ENCODE results near the gene HIBCH.
"Not testable (repeated sequence)": the region's sequence is repeated elsewhere in the genome, so short reads cannot be mapped to it uniquely, and the experiment has no call there.

HIBCH gene

DNA sequence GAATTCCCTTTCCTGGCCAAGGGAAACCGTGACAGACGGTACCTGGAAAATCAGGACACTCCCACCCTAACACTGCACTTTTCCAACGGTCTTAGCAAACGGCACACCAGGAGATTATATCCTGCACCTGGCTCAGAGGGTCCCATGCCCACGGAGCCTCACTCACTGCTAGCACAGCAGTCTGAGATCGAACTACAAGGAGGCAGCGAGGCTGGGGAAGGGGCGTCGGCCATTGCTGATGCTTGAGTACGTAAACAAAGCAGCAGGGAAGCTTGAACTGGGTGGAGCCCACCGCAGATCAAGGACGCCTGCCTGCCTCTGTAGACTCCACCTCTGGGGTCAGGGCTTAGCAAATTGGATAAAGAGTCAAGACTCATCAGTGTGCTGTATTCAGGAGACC, 95.6 kb downstream of the HIBCH start:
- not testable (repeated sequence) for DNase-seq

DNA sequence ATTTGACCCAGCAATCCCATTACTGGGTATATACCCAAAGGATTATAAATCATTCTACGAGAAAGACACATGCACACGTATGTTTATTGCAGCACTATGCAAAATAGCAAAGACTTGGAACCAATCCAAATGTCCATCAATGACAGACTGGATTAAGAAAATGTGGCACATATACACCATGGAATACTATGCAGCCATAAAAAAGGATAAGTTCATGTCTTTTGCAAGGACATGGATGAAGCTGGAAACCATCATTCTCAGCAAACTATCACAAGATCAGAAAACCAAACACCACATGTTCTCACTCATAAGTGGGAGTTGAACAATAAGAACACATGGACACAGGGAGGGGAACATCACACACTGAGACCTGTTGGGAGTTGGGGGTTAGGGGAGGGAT, 96.9 kb downstream of the HIBCH start:
- not testable (repeated sequence) for DNase-seq

DNA sequence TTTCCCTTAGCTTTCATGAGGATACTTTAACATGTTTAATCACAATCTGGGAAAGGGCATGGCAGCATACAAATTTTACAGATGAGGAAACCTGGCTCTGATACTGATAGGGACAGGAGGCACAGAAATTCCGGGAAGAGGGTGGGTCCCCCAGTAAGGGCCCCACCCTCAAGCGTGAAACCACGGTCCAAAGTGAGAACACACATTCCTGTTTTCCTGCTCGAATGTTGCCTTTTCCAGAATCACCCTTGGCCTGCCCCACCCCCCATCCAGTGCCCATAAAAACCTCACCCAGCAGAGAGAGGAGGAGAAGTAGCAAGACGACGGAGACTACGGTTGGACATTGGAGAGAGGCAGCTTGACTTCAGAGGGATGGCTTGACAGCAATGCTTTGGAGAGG, 98.2 kb downstream of the HIBCH start:
- no peak for DNase-seq

DNA sequence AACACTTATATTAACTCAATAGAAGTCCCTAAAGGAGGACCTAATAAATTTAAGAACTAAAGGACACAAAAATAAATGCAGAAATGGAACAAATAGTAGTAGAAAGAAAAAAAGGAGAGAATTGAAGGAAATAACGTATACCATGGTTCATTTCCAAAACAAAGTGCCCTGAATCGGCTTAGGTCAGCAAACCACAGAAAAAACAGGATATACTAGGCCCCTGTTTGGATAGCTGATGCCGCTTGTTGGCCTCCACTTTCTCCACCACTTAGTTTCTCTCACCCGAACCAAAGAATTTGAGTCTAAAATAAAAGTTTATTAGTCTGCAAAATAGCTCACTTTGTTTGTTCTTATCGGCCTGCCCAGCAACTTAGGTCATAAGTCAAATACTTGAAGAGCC, 100.4 kb downstream of the HIBCH start:
- no peak for DNase-seq

DNA sequence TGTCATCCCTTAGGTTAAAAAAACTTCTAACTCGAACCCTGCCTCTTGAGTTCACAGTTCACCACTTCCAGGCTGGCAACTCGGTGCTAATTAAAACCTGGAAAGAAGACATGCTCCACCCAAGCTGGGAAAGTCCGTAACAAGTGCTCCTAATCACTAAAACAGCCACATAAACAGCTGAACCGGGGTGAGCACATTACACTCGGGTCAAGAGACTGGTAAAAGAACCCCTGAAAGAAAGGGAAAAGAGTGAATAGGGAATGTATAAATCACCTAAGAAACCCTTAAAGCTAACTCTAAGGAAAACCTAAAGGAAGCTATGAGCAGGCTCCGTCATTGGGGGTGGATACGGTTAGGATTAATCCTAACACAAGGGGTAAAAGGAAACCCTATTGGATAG, 102.0 kb downstream of the HIBCH start:
- DNase-seq, result no peak

DNA sequence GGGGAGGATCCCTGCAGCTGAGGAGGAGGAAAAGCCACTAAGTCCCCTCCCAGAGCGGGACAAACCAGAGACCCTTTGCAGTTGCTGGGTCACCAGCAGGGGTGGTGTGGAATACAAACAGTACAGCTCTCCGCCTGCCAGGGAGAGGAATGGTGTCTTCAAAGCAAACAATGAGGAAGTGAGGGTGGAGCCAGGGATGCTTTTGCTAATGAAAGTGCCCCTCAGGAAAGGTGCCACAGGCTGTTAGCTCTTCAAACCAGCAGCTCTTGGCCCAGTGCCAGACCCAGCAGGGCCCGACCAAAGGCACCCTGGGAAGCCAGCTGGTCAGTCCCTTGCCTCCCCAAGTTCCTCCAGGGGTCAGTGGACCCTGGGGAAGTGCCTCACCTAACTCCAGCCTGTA, 102.8 kb downstream of the HIBCH start:
- no peak for DNase-seq

DNA sequence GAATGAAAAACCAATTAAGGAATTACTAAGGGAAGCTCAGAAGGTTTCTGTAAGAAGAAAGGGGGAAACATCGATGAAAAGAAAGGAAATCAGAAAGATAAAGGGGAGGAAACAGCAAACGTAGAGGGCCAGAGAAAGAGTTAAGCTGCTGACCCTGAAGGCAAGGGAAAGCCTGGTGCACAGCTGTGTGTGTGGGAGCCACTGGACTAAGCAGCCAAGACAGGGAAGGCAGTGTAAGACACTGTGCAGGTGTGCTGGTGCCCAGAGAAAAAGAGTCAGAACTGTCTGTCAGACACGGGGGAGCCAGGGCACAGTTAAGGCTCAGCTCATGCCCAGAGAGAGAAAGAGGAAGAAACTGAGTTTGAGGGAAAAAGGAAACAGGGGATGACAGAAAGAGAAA, 104.0 kb downstream of the HIBCH start:
- no peak for DNase-seq

DNA sequence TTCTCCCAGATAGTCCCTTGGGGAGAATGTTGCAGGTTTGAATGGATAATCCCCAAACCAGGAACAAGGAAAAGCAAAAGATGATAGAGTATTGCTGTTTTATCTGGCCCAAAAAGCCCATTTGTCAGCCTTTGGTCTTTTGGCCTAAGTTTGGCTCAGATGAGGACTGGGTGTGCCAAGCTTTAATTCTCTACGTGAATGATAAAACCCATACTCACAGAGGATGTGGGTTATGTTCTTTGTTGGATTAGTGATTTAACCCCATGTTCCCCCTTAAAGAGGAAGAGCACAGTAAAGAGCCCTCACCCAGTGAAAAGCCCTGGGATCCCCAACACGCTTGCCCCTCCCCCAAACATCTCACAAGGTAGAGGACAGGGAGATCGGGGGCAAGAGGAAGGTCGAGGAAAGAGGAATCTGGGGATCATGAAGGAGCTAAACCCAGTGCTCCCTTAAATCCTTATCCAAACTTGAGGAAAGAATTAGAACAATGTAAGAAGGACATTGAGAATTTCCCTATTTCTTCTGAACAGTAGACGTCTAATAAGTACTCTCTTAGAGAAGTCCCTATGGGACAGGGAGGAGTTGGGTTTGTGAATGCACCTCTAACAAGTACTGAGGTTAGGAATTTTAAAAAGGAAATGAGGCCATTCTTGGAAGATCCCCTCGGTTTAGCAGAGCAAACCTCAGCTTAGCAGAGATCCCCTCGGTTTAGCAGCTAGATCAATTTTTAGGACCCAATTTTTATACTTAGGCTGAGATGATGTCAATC, 105.0 kb downstream of the HIBCH start:
- DNase-seq, result no peak

DNA sequence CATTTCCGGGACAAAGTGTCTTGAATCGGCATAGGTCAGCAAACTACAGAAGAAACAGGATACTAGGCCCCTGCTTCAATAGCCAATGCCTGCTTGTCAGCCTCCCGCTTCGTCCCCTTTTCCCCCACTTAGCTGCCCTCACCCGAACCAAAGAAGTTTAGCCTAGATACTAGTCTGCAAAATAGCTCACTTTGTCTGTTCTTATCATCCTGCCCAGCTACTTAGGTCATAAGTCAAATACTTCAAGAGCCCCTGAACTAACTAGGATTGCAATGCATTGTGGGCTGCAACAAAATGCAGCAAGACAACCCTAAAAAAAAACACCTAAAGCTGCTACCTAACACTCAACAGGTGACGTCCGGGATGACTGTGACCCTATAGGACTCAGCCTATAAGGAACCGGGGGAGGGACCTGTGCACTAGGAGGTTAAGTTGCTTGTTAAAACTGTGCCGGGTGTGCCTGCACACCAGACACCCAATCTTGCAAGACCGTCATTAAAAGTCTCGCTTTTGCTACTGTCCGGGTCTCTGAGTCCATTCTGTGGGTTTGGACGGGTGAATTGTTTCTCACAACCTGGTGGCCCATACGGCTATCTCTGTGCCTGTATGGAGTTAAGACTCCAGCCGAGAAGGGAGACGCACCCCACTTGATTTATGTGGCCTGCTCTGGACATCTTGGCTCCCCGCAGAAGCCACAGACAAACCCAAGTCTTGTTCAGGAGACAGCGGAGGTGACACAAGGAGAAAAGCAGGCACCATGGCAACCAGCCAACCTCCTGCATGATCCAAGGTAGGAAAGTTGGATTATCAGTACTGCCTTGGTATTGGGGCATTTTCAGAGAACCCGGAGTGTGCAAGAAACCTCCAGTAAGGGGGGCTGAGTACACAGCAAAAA, 105.9 kb downstream of the HIBCH start:
- DNase-seq, result no peak

DNA sequence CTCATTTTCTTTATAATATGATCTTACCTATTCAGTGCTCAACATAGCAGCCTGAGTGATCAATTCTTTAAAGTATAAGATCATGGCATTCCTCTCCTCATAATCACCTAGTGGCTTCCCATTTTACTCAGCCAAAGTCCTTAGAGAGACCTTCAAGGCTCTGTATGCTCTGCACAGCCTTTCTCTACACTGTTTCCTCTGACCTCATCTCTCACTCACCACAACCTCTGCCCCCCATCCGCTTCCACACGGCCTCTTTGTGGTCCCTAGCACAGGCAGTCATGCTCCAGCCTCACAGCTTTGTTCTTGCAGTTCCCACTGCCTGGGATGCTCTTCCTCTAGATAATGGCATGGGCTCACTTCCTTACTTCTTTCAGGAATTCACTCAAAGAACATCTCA, 109.2 kb downstream of the HIBCH start:
- DNase-seq, result no peak

DNA sequence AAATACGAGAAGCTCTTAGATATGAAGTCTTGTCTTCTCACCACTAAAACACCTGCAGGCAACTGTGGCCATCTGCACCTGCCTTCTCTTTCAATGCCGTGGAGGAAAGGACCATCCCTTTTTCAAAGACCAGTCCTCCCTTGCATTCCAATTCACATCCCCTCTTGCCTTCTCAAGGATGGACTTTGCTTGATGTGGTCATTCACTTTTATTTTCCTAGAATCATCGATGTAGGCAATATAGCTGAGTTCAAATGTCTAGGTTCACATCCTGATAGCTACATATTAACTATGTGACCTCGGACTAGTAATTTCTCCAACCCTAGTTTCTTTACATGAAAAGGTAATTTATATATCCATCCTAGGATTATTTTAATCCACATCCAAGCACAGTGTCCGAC, 110.1 kb downstream of the HIBCH start:
- DNase-seq, result no peak

DNA sequence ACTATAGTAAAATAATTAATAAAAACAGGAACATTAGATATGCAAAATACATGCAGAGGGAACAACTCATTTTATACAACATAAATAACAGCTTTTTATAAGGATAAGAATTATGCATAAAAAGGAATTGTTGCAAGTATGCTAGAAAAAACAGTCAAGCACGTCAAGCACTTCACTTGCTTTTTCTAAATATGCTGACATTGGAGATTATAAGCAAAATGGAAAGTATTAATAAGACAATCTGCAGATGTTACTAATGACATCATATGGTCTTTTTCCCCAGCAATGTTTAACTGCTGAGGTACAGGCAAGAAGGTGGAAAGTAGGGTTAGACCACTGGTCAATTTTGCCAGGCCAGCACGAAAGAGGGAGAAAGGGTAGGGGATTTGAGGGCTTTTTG, 111.7 kb downstream of the HIBCH start:
- DNase-seq, result no peak

DNA sequence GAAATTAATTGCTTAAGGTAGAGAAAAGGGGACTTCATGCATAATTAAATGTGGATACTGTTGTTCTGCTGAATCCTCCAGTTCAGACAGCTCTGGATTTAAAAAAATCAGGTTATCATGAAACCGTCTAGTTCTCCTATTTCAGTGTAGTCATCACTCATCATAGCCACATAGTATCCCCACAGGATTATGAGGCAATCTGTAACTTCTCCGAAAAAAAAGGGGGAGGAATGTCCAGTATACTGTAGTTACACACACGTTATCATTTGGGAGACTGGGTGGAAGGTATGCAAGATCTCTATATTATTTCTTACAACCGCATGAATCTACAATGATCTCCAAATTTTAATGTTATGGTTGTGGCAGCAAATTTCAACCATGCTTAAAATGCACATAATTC, 114.0 kb downstream of the HIBCH start:
- no peak for DNase-seq

DNA sequence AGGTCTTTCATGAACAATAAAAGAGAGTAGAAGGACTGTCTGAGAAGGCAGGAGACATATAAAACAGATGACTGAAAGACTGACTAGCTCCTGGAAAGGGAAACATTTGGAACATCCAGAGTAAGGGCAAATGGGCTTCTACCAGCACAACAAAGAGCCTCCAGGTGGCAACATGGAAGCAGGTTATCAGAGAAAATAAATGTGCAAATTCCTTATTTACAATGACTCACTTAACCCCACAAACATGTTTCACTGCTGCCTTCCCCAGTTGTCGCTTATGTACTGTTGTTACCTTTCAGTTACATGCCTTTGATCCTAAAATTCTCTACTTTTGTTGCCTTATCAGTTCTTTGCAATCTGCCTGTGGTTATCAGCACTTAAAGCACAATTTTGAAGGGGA, 117.0 kb downstream of the HIBCH start:
- no peak for DNase-seq

DNA sequence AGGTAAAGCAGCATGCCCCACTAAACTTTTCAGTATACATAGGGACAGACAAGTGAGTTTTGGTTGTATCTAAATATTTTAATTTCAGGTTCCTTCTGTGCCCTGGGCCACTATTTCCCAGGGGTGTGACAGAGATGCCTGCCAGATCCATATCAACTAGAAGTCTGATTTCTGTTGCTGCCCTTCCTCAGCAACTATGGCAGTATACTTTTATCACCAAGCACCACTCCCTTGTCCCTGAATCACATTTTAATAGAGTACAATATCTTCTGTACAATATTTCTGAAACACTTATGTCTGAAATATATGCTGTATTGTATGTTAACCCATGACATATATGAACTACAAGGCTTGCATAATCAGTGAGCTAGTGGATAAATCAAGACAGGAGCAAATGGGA, 117.6 kb downstream of the HIBCH start:
- no peak for DNase-seq

DNA sequence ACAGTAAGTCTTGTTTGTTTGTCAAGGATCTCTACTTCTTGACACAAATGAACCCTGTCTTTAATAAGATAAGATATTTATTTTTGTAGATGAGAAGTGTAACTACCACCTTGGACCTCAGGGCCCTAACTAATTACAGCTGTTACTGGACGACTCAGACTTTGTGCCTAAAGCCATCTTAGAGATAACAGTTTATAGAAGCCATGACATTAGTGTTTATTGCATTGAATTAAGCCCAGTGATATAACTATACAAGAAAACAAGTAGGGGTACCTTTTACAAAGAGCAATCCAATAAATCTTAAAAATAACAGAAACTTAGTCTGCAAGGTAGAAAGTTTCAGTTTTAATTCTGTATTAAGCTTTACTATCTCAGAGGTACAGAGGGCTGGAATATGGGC, 119.0 kb downstream of the HIBCH start:
- no peak for DNase-seq

DNA sequence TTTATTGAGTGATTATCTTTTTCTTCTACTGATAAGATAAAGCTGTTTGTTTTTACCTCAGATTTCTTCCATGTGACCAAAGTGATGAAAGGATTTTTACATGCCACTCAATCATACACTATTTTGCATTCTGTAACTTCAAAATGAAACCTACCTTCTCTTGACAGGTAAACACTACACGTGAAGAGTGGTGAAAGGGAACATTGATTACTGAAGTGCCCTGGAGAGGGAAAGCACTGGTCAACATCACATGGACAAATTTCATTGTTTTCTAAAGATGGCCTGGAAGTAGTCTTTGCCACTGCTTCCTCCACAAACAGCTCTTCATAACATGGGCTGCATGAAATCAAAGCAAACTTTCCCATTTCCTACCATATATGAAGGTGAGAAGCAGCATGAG, 120.1 kb downstream of the HIBCH start:
- no peak for DNase-seq

DNA sequence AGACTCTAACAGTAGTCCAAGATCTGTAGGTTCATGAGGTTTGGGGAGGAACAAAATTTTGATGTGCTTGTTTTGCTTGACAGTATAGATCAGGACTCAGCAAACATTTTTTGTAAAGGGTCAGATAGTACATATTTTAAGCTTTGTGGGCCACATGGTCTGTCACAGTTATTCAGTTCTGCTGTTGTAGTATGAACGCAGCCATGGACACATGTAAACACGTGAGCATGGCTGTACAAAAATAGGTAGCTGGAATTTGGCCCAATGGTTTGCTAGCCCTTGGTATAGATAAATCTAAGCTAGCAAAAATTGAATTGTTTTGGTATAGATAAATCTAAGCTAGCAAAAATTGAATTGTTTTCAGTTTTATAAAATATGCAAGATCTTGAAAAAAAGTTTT, 120.5 kb downstream of the HIBCH start:
- DNase-seq, result no peak

DNA sequence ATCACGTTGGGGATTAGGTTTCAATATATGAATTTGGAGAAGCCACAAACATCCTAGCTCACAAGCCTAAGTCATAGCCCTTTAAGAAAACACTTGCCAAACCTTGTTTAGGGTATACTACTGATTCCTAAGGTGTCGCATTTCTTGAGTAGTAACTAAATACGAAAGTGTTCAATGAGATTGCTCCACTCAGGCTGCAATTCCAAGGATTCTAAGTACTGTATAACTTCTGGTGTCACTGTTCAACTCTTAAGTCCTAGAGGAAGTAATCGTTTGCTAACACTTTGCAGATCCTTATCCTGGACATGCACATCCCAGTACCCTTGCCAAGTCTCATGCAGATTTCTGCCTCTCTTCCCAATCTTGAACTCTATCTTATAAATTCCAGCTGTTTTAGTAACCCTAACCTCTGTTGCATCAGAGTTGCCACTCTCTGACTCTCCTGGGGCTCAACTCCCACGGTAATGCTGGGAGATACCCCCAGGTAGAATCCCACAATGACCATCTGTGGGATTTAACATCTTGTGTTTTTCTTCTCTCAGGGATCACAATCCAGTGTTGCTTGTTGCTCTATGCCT, 122.4 kb downstream of the HIBCH start:
- no peak for DNase-seq

DNA sequence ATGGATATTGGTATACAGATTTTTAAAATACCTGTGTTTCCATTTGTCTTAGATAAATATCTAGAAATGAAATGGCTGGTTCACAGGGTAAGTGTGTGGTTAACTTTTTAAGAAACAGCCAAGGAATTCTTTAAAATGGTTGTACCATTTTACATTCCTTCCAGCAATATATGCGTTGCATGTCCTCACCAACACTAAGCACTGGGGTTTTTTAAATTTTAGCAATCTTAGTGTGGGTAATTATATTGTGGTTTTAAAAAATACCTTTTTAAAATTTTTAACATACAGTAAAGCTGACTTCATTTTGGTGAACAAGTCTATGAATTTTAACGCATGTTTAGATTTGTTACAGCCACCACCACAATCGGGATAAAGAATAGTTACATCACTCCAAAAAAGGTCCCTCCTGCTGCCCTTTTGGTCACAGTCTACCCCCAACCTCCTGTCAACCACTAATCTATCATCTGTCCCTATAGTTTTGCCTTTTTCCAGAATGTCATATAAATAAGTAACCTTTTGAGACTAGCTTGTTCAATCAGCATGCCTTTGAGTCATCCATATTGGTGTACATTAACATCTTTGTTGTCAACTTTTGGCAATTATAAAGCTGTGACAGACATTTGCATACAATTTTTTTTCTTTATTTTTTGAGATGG, 129.0 kb downstream of the HIBCH start:
- no peak for DNase-seq

DNA sequence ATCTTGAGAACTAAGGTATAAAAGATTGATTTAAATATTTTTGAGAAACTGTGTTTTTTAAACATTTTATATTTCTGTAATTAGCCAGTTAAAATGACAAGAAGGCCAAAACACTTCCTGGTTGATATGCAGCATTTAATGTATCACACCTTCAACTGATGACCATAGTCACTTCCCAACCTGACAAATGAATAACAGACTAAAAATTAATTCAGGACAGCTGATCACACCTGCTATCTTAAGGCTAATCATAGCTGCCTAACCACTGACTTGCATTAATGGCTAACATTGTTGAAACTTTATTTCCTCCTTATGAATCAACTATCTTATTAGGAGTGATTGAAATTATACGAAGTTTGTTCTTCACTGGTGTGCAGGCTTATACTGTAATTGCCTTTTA, 131.3 kb downstream of the HIBCH start:
- no peak for DNase-seq

DNA sequence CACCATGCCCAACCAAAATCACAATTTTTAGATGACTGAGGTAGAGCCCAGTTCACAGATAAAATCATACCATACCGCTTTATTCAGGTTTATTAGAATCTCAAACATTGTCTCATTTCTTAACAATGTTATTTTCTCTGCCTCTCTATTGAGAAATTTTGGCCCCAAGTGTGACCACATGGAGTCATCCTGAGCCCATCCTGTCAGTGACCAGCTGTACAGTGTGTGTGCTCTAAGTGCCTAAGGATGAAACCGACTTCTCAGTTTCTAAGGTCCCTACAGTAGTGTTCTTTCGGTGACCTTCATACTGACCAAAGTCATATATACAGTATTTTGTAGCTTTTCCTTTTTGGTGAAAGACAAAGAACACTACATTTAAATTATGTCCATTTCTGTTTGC, 133.4 kb downstream of the HIBCH start:
- DNase-seq, result no peak

DNA sequence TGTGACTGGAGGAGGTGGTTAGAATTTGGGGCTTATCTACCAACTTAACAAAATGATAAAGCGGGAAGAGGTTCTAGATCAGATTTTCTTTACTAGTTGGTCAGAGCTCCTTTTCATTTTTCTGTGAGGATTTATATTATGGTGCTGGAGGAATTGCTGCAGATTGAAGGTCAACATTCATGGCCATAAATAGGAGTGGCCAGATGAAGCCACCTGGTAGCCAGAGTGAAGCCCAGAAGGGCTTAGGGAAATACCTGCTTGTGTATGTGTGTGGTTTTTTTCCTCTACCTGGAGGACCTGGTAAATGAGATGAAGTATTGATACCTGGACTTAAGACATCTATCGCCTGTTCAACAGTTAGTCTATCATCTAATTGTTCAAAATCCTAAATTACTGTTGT, 134.2 kb downstream of the HIBCH start:
- DNase-seq, result no peak

DNA sequence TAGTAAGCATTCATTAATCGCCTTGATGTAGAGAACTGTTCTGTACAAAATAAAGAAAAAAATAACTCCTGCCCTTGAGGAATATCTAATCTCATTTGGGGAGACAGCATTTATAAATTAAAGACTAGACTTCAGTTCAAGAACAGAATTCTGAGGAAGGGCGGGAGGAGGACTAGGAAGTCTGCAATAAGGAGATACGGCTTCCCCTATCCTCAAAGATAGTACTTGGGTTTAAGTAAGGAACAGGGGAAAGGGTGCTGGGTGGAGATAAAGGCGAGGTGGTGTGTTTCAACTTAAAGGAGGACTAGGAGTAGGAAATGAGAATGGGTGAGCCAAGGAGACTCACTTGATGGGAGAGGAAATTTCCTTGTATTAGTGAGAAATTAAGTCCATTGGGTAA, 135.2 kb downstream of the HIBCH start:
- DNase-seq, result no peak

Measured in NCI-H1436 (cell line).